Osteocyte (in vitro differentiated cells): ENCODE results near the gene ARHGDIA. TPM values are rescaled to one million over a fixed set of nuclear protein-coding genes. Genes with fewer than 3 reads are reported as not detected.
"Not testable (repeated sequence)": the region's sequence is repeated elsewhere in the genome, so short reads cannot be mapped to it uniquely, and the experiment has no call there.

Experiments
- DNase-seq: peaks from one replicate; pipeline ENCODE4 v3.0.0; 2021; ENCODE audit warnings: mixed read lengths; ENCODE audit not compliant: unreplicated experiment; ENCODE audit errors: extremely low spot score
- H3K27ac Mint-ChIP-seq: one replicate; pipeline ENCODE4 v1.8.0; 2021; ENCODE audit warnings: mild to moderate bottlenecking, mixed read lengths; ENCODE audit not compliant: unreplicated experiment
- H3K27me3 Mint-ChIP-seq: one replicate; pipeline ENCODE4 v1.8.0; 2021; ENCODE audit warnings: mixed read lengths; ENCODE audit not compliant: unreplicated experiment
- H3K36me3 Mint-ChIP-seq: one replicate; pipeline ENCODE4 v1.8.0; 2021; ENCODE audit warnings: mixed read lengths; ENCODE audit not compliant: unreplicated experiment
- H3K4me1 Mint-ChIP-seq: one replicate; pipeline ENCODE4 v1.8.0; 2021; ENCODE audit warnings: mixed read lengths; ENCODE audit not compliant: unreplicated experiment
- H3K4me3 Mint-ChIP-seq: one replicate; pipeline ENCODE4 v1.8.0; 2021; ENCODE audit warnings: mild to moderate bottlenecking, moderate library complexity, mixed read lengths; ENCODE audit not compliant: unreplicated experiment
- H3K9me3 Mint-ChIP-seq: one replicate; pipeline ENCODE4 v1.8.0; 2021; ENCODE audit warnings: mixed read lengths; ENCODE audit not compliant: unreplicated experiment
- CTCF ChIP-seq: fragments of 200-600 bp; sonication (generic); IDR thresholded peaks from 2 replicates; pipeline ENCODE4 v1.5.0; 2021; ENCODE audit warnings: antibody characterized with exemption, mild to moderate bottlenecking, moderate library complexity
- total RNA-seq: library from RNA; stranded (reverse); gene quantifications from 2 replicates; pipeline ENCODE4 v1.2.1, GENCODE V29; 2021

ARHGDIA gene
- total RNA-seq, 1 donor from 2014 or later = 433 TPM

GRCh38 chr17:81841866-81842265 lies 29.3 kb downstream of the ARHGDIA start:
- TF ChIP-seq CTCF = no peak
- Mint-ChIP-seq H3K27ac (no peak overlapping the region), H3K36me3 (peaks cover 19% of the 10 kb centered on the region), H3K9me3 (no peaks in the 10 kb centered on the region), H3K4me3 (no peak overlapping the region), H3K27me3 (no peaks in the 10 kb centered on the region), H3K4me1 (no peaks in the 10 kb centered on the region)
- peak; percentile 80 for DNase-seq

GRCh38 chr17:81840826-81841778 lies 30.0 kb downstream of the ARHGDIA start:
- Mint-ChIP-seq H3K9me3 (no peaks in the 10 kb centered on the region), H3K27ac (no peak overlapping the region), H3K4me1 (no peaks in the 10 kb centered on the region), H3K27me3 (no peaks in the 10 kb centered on the region), H3K36me3 (peaks cover 13% of the 10 kb centered on the region), H3K4me3 (no peak overlapping the region)
- peak; percentile 84 for DNase-seq
- no peak for TF ChIP-seq CTCF

GRCh38 chr17:81840059-81840458 lies 31.1 kb downstream of the ARHGDIA start:
- not testable (repeated sequence) for DNase-seq, H3K36me3 Mint-ChIP-seq, H3K9me3 Mint-ChIP-seq, H3K4me1 Mint-ChIP-seq, H3K27ac Mint-ChIP-seq, H3K27me3 Mint-ChIP-seq, H3K4me3 Mint-ChIP-seq

- Mint-ChIP-seq H3K36me3 (no peaks in the 10 kb centered on the region), H3K4me1 (no peaks in the 10 kb centered on the region), H3K9me3 (no peaks in the 10 kb centered on the region), H3K4me3 (no peak overlapping the region), H3K27me3 (no peaks in the 10 kb centered on the region), H3K27ac (no peak overlapping the region)
- DNase-seq = no peak
- no peak for TF ChIP-seq CTCF
Measured at GRCh38 chr17:81839301-81839700, 31.8 kb downstream of the ARHGDIA start.

GRCh38 chr17:81838753-81839255 lies 32.3 kb downstream of the ARHGDIA start:
- Mint-ChIP-seq H3K4me3 (no peak overlapping the region), H3K4me1 (peaks cover 3% of the 10 kb centered on the region), H3K36me3 (no peaks in the 10 kb centered on the region), H3K9me3 (no peaks in the 10 kb centered on the region), H3K27ac (no peak overlapping the region), H3K27me3 (no peaks in the 10 kb centered on the region)
- no peak for DNase-seq
- no peak for TF ChIP-seq CTCF
